Vagina (tissue), 2 donors: Measurements from ENCODE around the gene UBTD2. TPM values are rescaled to one million over a fixed set of nuclear protein-coding genes. Genes with fewer than 3 reads are reported as not detected.

Experiments used
- DNase-seq, 2 donors: peaks; one replicate each; pipeline ENCODE4 v3.0.0-alpha.2; 2017; ENCODE audit errors: extremely low spot score in 2 of 2
- H3K27ac ChIP-seq: fragments of 200-600 bp; sonication (generic); one replicate; pipeline ENCODE4 v1.5.1; 2019
- H3K27me3 ChIP-seq: fragments of 200-600 bp; sonication (generic); one replicate; pipeline ENCODE4 v1.5.1; 2019
- H3K36me3 ChIP-seq, 2 donors: fragments of 200-600 bp; sonication (generic); one replicate each; pipeline ENCODE4 v1.5.1; 2017 to 2019
- H3K4me1 ChIP-seq: fragments of 200-600 bp; sonication (generic); one replicate; pipeline ENCODE4 v1.5.1; 2019
- H3K4me3 ChIP-seq, 2 donors: fragments of 200-600 bp; sonication (generic); 1 replicate in 1 of 2; 2 replicates in 1 of 2; pipeline ENCODE4 v1.5.1; 2016 to 2019
- H3K9me3 ChIP-seq: fragments of 200-600 bp; sonication (generic); one replicate; pipeline ENCODE4 v1.5.1; 2019
- POLR2A ChIP-seq, 2 donors: fragments of 450-650 bp; IDR thresholded peaks; one replicate each; pipeline ENCODE4 v1.6.1; 2017; ENCODE audit warnings: antibody characterized with exemption in 2 of 2, mild to moderate bottlenecking in 2 of 2, moderate library complexity in 2 of 2
- POLR2AphosphoS5 ChIP-seq, 2 donors: sonication (generic); formaldehyde crosslinking; IDR thresholded peaks; one replicate each; pipeline ENCODE4 v1.9.0; 2017; ENCODE audit warnings: antibody characterized with exemption in 2 of 2, mild to moderate bottlenecking in 2 of 2, low read depth in 1 of 2; ENCODE audit not compliant: insufficient read depth in 1 of 2
- intact Hi-C: fragments of 100-400 bp; cut with DNase I; formaldehyde crosslinking; loops from one replicate; pipeline ENCODE4 v1.15.1; 2023
- total RNA-seq: library from RNA; depleted of rRNA; stranded (reverse); fragments of >200 nt; gene quantifications from one replicate; pipeline ENCODE4 v1.2.3, GENCODE V29; 2016
- TF ChIP-seq, protein P1 (sequence below), 3 experiments: fragments of 450-650 bp in 2 of 3; fragments of 200-600 bp in 1 of 3; sonication (generic) in 1 of 3; IDR thresholded peaks; one replicate each; pipeline ENCODE4 v1.5.1; 2017 to 2019; ENCODE audit warnings: antibody characterized with exemption in 3 of 3, mild to moderate bottlenecking in 2 of 3, moderate library complexity in 2 of 3

The UBTD2 gene
- total RNA-seq, 1 donor from 2014 or later = 22.8 TPM

DNA sequence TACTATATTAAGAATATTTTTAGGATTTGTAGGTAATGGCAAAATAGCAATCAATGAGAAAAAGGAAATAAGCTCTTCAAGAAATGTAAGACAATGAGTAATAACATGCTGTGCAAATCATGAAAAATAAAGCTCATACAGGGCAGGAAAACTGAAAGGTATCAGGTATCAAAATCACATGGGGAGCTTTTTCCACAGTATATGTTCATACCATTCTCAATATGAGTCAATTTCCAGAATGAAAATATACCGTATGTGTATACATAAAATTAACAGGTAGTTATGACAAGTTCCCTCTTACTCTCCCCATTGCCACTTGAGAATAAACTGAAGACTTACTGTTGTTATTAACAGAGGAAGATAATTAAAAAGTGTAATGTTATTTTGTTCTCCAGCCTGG lies 53.7 kb downstream of the UBTD2 start:
- H3K36me3 ChIP-seq = no peaks in the 10 kb centered on the region
- no peak overlapping the region for H3K4me3 ChIP-seq
- no peak overlapping the region for H3K27ac ChIP-seq
- no peak for DNase-seq
- H3K4me1 ChIP-seq = no peaks in the 10 kb centered on the region
- H3K9me3 ChIP-seq = no peaks in the 10 kb centered on the region
- no peaks in the 10 kb centered on the region for H3K27me3 ChIP-seq
- intact Hi-C loops = no loop called here
- no peak for TF ChIP-seq POLR2AphosphoS5 (IDR thresholded peaks at IDR 0.05; ENCODE audit: insufficient read depth in 1 of 2, low read depth in 1 of 2)
- TF ChIP-seq, protein P1, sequence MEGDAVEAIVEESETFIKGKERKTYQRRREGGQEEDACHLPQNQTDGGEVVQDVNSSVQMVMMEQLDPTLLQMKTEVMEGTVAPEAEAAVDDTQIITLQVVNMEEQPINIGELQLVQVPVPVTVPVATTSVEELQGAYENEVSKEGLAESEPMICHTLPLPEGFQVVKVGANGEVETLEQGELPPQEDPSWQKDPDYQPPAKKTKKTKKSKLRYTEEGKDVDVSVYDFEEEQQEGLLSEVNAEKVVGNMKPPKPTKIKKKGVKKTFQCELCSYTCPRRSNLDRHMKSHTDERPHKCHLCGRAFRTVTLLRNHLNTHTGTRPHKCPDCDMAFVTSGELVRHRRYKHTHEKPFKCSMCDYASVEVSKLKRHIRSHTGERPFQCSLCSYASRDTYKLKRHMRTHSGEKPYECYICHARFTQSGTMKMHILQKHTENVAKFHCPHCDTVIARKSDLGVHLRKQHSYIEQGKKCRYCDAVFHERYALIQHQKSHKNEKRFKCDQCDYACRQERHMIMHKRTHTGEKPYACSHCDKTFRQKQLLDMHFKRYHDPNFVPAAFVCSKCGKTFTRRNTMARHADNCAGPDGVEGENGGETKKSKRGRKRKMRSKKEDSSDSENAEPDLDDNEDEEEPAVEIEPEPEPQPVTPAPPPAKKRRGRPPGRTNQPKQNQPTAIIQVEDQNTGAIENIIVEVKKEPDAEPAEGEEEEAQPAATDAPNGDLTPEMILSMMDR (IDR thresholded peaks at IDR 0.05) = no peak
- no peak for TF ChIP-seq POLR2A (IDR thresholded peaks at IDR 0.05)

DNA sequence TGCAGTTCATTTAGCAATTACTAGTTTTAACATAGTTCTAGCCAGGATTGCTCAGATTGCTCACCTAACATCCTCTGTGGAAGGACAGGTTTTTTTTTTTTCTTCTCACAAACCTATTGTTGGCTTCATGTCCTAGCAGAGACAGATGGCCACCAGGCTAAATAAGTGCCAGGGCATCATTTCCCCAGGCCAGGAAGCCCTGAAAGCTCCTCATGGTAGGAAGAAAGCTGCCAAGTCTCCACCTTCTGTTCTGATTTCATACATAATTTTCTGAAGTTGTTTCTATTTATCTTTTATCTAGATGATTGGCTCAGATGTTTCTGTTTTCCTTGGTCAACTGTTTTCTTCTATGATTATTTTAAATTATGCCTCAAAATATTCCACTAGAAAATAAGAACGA lies 58.6 kb downstream of the UBTD2 start:
- no peak overlapping the region for H3K4me3 ChIP-seq
- DNase-seq = no peak
- peaks cover 0 to 3% of the 10 kb centered on the region in 2 donors for H3K36me3 ChIP-seq
- no peaks in the 10 kb centered on the region for H3K9me3 ChIP-seq
- no peaks in the 10 kb centered on the region for H3K4me1 ChIP-seq
- no peak overlapping the region for H3K27ac ChIP-seq
- no peaks in the 10 kb centered on the region for H3K27me3 ChIP-seq
- intact Hi-C loops = no loop called here
- no peak for TF ChIP-seq POLR2AphosphoS5 (IDR thresholded peaks at IDR 0.05; ENCODE audit: insufficient read depth in 1 of 2, low read depth in 1 of 2)
- TF ChIP-seq, protein P1 (IDR thresholded peaks at IDR 0.05) = no peak
- TF ChIP-seq POLR2A (IDR thresholded peaks at IDR 0.05) = no peak

DNA sequence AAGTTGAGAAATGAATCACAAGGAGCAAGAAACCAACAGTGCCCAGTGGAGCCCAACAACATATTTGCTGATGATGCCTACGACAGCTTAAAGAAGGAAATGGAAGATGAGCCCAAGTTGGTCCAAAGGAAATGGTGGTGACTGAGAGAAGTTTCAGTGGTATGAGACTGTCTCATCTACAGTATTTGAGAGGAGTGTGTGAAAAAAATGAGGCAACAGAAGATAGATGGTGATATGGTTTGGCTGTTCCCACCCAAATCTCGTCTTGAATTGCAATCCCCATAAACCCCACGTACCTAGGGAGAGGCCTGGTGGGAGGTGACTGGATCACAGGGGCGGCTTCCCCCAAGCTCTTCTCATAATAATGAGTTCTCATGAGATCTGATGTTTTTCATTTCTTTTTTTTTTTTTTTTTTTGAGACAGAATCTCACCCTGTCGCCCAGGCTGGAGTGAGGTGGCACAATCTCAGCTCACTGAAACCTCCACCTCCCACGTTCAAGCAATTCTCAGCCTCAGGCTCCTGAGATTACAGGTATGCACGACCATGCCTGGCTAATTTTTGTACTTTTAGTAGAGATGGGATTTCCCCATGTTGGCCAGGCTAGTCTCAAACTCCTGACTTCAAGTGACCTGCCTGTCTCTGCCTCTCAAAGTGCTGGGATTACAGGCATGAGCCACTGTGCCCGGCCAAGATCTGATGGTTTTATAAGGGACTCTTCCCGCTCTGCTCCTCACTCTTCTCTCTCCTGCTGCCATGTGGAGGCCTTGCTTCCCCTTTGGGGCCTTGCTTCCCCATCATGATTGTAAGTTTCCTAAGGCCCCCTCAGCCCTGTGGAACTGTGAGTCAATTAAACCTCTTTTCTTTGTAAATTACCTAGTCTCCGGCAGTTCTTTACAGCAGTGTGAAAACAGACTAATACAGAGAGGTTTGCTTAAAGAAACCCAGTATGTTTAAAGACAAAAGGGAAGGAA lies 59.4 kb downstream of the UBTD2 start:
- intact Hi-C loops = no loop called here
- Histone ChIP-seq H3K36me3 (peaks cover 0 to 3% of the 10 kb centered on the region in 2 donors), H3K27ac (no peak overlapping the region), H3K27me3 (no peaks in the 10 kb centered on the region), H3K4me3 (no peak overlapping the region), H3K9me3 (no peaks in the 10 kb centered on the region), H3K4me1 (no peaks in the 10 kb centered on the region)
- DNase-seq = no peak
- no peak for TF ChIP-seq POLR2AphosphoS5 (IDR thresholded peaks at IDR 0.05; ENCODE audit: insufficient read depth in 1 of 2, low read depth in 1 of 2)
- TF ChIP-seq, protein P1 (IDR thresholded peaks at IDR 0.05) = no peak
- TF ChIP-seq POLR2A (IDR thresholded peaks at IDR 0.05) = no peak

DNA sequence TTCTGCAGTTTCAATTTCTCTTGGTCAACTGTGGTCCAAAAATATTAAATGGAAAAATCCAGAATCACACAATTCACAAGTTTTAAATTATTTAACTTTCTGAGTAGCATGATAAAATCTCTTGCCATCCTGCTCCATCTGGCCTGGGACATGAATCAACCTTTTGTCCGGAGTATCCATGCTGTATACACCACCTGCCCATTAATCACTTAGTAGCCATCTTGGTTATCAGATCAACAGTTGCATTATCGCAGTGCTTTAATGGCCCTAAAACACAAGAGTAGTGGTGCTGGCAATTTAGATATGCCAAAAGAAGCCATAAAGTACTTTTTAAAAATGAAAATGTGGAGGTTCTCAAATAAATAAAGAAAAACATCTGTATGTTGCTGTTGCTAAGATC lies 64.3 kb downstream of the UBTD2 start:
- Histone ChIP-seq H3K4me3 (no peak overlapping the region), H3K36me3 (peaks cover 0 to 3% of the 10 kb centered on the region in 2 donors)
- intact Hi-C loops = no loop called here

More for the DNA sequence above, 64.3 kb downstream of the UBTD2 start:
- TF ChIP-seq POLR2A (IDR thresholded peaks at IDR 0.05) (no peak), POLR2AphosphoS5 (IDR thresholded peaks at IDR 0.05; ENCODE audit: insufficient read depth in 1 of 2, low read depth in 1 of 2) (no peak)
- TF ChIP-seq, protein P1 (IDR thresholded peaks at IDR 0.05) = no peak
- Histone ChIP-seq H3K27ac (no peak overlapping the region), H3K27me3 (no peaks in the 10 kb centered on the region), H3K4me1 (no peaks in the 10 kb centered on the region), H3K9me3 (no peaks in the 10 kb centered on the region)
- no peak for DNase-seq
